ENCODE data around the gene CKM. TPM values are rescaled to one million over a fixed set of nuclear protein-coding genes. Genes with fewer than 3 reads are reported as not detected.

The CKM gene
- total RNA-seq, 2 donors from 2014 or later, result 2.7 to 3.7 TPM

DNA sequence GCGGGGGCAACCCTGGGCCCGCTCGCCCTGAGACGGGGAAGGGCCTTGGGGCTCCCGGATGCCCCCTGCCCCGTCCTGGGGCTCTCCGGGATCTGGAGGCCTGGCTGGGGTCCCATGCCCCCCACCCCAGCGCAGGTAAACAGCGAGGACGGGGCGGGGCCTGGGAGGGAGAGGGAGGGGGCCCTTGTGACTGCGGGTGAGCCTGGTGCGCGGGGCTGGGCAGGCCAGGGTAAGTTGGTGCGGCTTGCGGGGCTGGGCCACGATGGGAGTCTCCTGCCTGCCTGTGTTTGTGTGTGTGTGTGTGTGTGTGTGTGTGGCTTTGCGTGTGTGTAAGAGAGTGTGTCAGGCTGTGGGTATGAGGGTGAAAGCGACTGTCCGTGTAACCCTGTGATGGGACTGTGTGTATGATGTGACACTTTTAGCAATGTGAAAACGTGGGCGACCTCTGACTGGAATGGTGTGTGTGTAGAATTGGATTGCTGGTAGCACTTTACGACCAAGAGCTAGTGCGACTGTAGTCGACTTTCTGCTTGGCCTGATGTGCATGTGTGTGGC is 18.3 kb upstream of the CKM start:
- no peak overlapping the region for H3K4me3 Mint-ChIP-seq
- H3K27me3 Mint-ChIP-seq (ENCODE audit: insufficient read depth), result peaks cover 13% of the 10 kb centered on the region
- Histone ChIP-seq H3K9me3 (ENCODE audit: control insufficient read depth, low read length) (no peaks in the 10 kb centered on the region), H3K27me3 (ENCODE audit: control insufficient read depth, insufficient read depth, low read length, poor library complexity, severe bottlenecking) (peaks cover 20% of the 10 kb centered on the region), H3K4me3 (ENCODE audit: low read length) (peak overlapping the region; percentile 70), H3K4me1 (ENCODE audit: control insufficient read depth, insufficient read depth, low read length) (no peaks in the 10 kb centered on the region), H3K27ac (ENCODE audit: low read depth, low read length) (no peak overlapping the region), H3K9ac (ENCODE audit: extremely low read depth, low read length, poor library complexity, severe bottlenecking) (peak overlapping the region; percentile 25), H3K36me3 (ENCODE audit: control insufficient read depth, insufficient read depth, low read length) (no peaks in the 10 kb centered on the region)
- no peaks in the 10 kb centered on the region for H3K9me3 Mint-ChIP-seq
- no peak for TF ChIP-seq CTCF (conservative IDR thresholded peaks at IDR 0.05)
- 28 to 42% methylated on average over 11 to 25 of the region's 25 CpGs for WGBS, 2 experiments (ENCODE audit: insufficient coverage in 1 of 2, insufficient read length in 1 of 2)
- H3K36me3 Mint-ChIP-seq (ENCODE audit: low read depth), result no peaks in the 10 kb centered on the region
- DNase-seq, result peak; percentile 81
- H3K27ac Mint-ChIP-seq, result no peak overlapping the region
- peaks cover 4% of the 10 kb centered on the region for H3K4me1 Mint-ChIP-seq

DNA sequence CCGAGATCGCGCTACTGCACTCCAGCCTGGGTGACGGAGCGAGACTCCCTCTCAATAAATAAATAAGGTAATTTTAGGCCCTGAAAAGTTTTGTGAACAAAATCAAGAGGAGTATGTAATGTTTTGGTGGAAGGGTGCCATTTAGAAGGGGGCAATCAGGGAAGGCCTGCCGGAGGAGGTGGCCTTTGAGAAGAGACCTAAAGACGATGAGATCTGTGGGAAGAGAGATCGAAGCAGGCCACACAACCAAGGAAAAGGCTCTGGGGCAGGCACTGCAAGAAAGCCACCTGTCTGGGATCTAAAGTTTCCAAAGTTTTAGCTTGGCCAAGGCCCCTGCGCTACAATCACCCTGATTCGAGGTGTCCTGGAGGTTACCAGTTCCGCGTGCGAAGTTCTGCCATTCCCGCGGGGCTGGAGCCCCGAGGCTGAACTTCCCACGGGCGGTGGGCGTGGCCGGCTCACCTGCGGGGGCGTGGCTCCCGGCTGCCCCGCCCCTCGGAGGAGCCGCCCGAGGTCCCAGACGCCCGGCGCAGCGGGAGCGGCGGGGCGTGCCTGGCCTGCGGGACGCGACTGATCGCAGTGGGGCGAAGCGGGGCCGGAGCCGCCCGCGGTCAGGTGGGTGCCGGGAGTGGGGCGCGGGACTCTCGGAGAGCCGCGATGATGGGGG is 17.7 kb upstream of the CKM start, which contains the start of gene KLC3:
Gene KLC3 (plus strand): TSS at position 519 of the 667 bp plus-strand sequence. CDS start 4,792 bp downstream, outside the sequence.
- no peaks in the 10 kb centered on the region for H3K9me3 Mint-ChIP-seq
- no peaks in the 10 kb centered on the region for H3K9me3 ChIP-seq (ENCODE audit: control insufficient read depth, low read length)
- H3K27me3 Mint-ChIP-seq (ENCODE audit: insufficient read depth), result peaks cover 13% of the 10 kb centered on the region
- H3K4me1 Mint-ChIP-seq, result peaks cover 4% of the 10 kb centered on the region
- H3K9ac ChIP-seq (ENCODE audit: extremely low read depth, low read length, poor library complexity, severe bottlenecking), result peak within 1 kb of the TSS; percentile 25
- DNase-seq, result peak; percentile 90
- H3K27me3 ChIP-seq (ENCODE audit: control insufficient read depth, insufficient read depth, low read length, poor library complexity, severe bottlenecking), result peaks cover 20% of the 10 kb centered on the region
- H3K27ac Mint-ChIP-seq, result no peak within 1 kb of the TSS
- no peak within 1 kb of the TSS for H3K27ac ChIP-seq (ENCODE audit: low read depth, low read length)
- no peaks in the 10 kb centered on the region for H3K4me1 ChIP-seq (ENCODE audit: control insufficient read depth, insufficient read depth, low read length)
- no peaks in the 10 kb centered on the region for H3K36me3 ChIP-seq (ENCODE audit: control insufficient read depth, insufficient read depth, low read length)
- peak within 1 kb of the TSS; percentile 70 for H3K4me3 ChIP-seq (ENCODE audit: low read length)
- no peak for TF ChIP-seq CTCF (conservative IDR thresholded peaks at IDR 0.05)
- no peak within 1 kb of the TSS for H3K4me3 Mint-ChIP-seq
- no peaks in the 10 kb centered on the region for H3K36me3 Mint-ChIP-seq (ENCODE audit: low read depth)
- WGBS, 2 experiments (ENCODE audit: insufficient coverage in 1 of 2, insufficient read length in 1 of 2), result 13 to 23% methylated on average over 33 to 50 of the region's 50 CpGs

GRCh38 chr19:45339629-45340028 is 17.0 kb upstream of the CKM start:
- Histone ChIP-seq H3K36me3 (ENCODE audit: control insufficient read depth, insufficient read depth, low read length) (no peaks in the 10 kb centered on the region), H3K4me1 (ENCODE audit: control insufficient read depth, insufficient read depth, low read length) (no peaks in the 10 kb centered on the region), H3K27me3 (ENCODE audit: control insufficient read depth, insufficient read depth, low read length, poor library complexity, severe bottlenecking) (peaks cover 20% of the 10 kb centered on the region), H3K9ac (ENCODE audit: extremely low read depth, low read length, poor library complexity, severe bottlenecking) (no peak overlapping the region), H3K4me3 (ENCODE audit: low read length) (no peak overlapping the region), H3K27ac (ENCODE audit: low read depth, low read length) (no peak overlapping the region), H3K9me3 (ENCODE audit: control insufficient read depth, low read length) (no peaks in the 10 kb centered on the region)
- Mint-ChIP-seq H3K4me3 (no peak overlapping the region), H3K27ac (no peak overlapping the region), H3K27me3 (ENCODE audit: insufficient read depth) (peaks cover 13% of the 10 kb centered on the region), H3K36me3 (ENCODE audit: low read depth) (no peaks in the 10 kb centered on the region), H3K4me1 (peaks cover 4% of the 10 kb centered on the region), H3K9me3 (no peaks in the 10 kb centered on the region)
- no peak for TF ChIP-seq CTCF (conservative IDR thresholded peaks at IDR 0.05)
- WGBS, 2 experiments (ENCODE audit: insufficient coverage in 1 of 2, insufficient read length in 1 of 2), result 81 to 84% methylated on average over 3 to 5 of the region's 6 CpGs
- DNase-seq, result no peak
